ENCODE results near the gene DSCAML1.
A peak's percentile ranks its signal among the peaks of the same experiment; 100 is the strongest.

The DSCAML1 gene

DNA sequence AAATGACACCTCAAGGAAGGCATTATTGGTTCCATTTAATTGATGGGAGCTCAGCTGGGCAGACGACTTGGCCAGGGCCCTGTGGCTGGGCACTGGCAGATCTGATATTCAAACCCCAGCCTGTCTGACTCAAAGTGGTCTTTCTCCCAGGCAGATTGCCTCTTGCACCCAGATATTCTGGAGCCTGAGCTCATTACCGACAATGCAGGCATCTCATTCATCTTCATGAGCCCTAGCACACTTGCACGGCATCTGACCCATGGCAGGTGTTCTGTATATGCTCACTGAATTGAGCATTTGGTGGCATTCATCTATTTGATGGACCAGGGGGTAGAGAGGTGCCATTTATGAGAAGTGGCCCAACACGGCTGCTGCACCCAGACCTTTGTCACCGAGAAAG lies 193.1 kb downstream of the DSCAML1 start:
- DNase-seq, result no peak

GRCh38 chr11:117601006-117601708 lies 195.9 kb downstream of the DSCAML1 start:
- no peak for DNase-seq

DNA sequence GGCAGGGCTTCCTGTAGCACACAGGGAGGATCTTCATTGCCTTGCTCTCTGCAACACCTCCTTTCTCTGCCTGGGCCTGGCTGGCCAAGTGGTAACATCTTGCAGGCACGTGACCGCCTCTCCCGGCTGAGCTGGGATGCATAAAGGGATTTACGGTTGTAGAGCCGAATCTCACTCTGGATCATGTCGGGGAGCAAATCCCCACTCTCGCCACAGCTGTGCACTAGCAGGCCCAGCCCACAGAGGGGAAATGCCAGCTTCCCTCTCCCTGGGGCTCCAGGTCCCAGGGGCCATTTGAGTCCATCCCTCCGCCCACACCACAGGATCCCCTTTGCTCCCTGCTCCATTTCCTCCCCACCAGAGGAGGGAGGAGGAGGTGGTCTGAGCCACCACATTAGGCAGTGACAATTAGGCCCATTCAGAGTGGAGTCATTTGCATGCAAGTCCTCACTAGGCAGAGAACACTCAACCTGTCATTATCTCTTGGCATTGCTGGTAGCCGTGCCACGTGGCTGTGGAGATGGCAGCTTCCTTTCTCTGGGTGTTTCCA lies 196.7 kb downstream of the DSCAML1 start:
- no peak for DNase-seq

DNA sequence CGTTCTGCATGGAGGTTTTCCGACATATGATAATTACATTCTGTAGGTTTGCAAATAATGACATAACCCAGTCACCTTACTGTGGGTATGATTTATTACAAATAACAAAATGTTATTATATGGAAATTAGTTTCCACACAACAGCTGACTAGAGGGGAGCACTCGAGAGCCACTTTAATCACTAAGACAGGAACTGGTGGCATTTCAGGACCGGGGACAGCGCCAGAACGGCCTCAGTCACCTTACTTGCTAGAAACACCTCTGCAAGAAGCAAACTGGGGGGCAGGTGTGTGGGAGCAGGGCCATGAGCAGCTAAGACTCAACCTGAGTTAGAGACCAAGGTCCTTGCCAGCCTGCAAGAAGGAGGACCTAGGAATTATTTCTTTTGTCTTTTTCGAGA lies 199.9 kb downstream of the DSCAML1 start:
- peak; percentile 71 for DNase-seq

DNA sequence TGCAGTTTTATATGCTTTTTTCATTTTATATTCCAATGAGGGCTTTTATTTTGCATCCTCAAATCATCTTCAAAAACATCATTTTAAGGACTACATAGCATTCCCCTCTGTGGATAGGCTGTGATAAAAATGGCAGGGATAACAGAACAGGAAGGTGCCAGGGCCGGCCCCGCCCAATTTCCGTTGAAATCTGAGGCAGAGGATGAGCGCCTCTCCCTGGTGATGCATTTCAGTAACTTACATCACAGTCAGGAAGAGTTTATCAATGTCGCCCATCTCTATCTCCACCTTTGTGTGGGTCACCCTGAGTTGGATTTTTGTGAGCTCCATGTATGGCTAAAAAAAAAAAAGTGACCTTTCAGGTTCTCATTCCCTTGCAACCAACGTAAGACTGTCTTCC lies 201.6 kb downstream of the DSCAML1 start:
- no peak for DNase-seq

DNA sequence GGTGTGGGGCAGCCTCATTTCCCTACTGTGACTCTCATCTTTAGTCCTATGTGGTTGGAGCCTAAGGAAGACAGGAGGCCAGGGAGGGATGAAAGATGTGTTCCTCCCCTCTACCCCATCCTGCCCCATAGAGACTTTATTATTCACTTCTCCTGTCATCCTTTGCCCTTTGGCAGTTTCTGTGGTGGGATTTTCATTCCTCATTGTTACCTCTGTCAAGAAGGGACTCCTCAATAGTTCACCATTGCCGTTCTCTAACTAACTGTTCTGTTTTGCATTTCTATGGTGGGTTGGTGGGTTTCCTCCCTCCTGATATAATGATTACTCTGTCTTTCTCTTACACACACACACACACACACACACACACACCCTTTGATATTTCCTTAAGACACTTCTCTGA lies 202.3 kb downstream of the DSCAML1 start:
- no peak for DNase-seq

DNA sequence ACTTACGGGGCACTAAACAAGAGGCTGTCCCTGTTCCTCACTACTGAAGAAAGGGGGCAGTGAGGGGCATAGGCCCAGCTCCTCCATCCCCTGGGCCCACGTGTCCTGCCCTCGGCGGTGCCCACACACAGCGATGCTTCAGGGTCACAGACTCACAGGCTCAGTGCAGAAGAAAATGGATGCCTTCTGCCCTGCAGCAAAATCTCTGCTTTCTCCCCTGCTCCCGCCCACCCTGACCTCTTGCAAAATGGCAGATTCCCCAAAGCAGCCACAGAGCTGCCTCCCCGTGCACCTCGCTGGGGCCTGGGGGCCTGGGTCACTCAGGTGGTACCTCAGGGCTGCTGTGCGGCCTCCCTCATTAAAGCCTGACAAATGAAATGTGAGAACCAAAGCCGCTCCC lies 204.0 kb downstream of the DSCAML1 start:
- no peak for DNase-seq

GRCh38 chr11:117591316-117592039 lies 205.5 kb downstream of the DSCAML1 start:
- DNase-seq, result no peak

- DNase-seq, result no peak
Observed at GRCh38 chr11:117589063-117589462, 208.0 kb downstream of the DSCAML1 start.

DNA sequence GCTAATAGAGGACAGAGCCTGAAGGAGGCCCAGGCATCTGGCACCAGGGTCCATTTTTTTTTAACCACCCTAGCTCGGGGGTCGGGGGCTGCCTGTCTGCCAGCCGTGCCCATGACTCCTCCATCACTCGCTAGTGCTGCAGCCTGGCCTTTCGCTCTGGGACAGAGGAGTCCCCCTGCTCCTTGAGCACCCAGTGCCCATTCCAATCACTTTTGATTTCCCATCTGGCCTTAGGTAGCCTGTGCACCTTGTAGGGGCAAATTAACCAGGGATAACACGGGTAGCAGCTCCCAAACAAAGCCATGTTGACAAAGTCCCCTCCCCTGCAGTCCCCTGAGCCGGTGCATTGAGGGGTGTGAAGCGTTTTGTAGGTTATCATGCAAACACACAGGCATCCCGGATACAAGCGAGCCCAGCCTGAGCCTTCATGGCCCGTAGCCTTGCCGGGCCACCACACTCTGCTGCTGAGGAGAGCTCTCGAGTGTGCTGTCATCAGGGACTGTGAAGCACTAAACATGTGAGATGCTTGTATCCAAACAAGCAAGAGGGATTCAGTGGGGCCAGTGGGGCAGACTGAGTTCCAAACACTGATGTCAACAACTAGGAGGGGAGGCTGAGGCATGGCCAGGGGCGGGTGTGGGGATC lies 208.7 kb downstream of the DSCAML1 start:
- DNase-seq, result no peak

DNA sequence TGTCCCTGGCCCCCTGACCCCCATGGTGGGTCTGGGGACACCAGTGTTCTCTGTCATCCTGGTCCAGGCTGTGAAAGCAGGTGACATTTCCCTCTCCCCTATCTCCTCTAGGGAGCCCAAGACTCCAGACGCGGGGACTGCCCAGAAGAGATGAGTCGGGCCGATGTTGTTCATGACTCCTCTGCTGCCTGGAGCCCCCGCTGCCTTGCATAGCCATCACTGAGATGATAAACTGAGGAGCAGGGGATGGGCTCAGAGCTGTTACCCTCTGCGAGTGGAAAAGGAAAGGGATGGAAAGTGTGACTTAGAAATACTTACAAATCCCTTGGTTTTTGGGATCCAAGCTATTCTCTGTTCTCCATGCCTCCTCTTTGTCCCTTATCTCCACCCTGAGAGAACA lies 209.6 kb downstream of the DSCAML1 start:
- DNase-seq, result no peak

- no peak for DNase-seq
Observed at GRCh38 chr11:117586392-117586791, 210.6 kb downstream of the DSCAML1 start.

- DNase-seq, result no peak
Observed at GRCh38 chr11:117585631-117586030, 211.4 kb downstream of the DSCAML1 start.

- no peak for DNase-seq
Observed at GRCh38 chr11:117584056-117584830, 212.8 kb downstream of the DSCAML1 start.

DNA sequence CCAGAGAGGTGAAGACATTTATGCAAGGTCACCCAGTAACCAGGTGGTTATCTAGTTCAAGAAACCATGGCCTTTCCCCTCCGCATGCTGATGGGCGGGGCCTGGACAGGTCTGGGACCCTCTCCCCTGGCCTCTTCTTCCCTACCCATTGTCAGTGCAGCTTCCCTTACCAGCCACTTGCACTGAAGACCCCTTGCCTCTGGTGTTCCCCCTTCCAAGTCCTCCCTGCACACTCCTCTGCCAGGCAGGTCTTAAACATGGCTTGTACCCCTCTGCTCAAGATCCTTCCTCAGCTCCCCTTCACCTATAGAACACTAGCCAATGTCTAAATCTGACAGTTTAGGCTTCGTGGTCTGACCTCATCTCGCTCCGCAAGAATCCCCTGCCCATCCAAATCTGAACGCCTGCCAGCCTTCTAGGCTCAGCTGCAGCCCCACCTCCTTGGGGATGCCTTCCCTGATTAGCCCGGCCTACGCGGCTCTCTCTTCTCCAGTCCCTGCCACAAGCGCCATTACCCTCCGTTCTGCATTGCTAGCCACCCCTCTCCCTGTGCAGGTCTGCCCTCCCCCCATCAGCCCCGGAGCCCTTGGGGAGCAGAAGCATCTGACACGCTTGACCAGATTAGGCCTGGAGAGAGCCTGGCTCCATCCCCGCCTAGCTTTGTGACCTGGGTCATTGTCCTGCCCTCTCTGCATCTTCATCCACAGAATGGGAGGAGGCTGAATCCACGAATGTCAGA lies 213.8 kb downstream of the DSCAML1 start:
- DNase-seq, result no peak

DNA sequence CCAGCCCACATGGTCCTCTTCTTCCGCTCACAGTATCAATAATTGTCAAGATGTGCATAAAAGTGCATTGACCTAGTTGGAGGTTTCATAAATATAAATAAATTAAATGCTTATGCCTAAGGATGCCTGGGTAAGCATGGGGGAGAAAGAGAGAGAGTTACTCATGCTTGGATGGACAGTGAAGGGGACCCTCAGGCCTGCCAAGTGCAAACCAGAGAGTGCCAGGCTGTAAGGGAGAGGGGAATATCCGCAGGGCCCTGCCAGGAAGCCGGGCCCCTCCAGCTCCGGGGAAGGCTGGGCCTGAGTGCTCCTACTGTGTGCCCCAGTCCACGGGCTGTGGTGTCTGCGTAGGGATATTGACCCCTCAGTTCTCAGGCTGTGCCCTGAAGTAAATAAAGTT lies 214.6 kb downstream of the DSCAML1 start:
- DNase-seq, result no peak

DNA sequence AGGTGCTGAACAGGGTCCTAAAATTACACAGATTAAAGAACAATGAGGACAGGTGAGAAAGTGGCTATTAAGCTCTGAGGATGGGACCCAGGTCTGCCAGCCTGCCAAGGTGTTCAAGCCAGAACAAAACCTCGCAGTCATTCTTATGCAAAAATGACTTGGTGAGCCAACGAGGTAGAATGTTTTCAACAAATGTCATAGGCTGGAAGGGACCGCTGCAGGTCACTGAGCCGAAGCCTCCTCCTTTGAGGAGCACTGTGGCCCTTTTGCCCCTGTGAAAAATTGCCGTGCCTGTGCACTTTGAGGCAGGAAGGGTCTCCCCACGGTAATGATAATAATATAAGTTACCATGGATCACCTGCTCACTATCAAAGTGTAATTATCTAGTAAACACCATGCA lies 216.2 kb downstream of the DSCAML1 start:
- no peak for DNase-seq

GRCh38 chr11:117579161-117579560 lies 217.9 kb downstream of the DSCAML1 start:
- DNase-seq, result no peak

GRCh38 chr11:117575856-117576255 lies 221.2 kb downstream of the DSCAML1 start:
- DNase-seq, result no peak

DNA sequence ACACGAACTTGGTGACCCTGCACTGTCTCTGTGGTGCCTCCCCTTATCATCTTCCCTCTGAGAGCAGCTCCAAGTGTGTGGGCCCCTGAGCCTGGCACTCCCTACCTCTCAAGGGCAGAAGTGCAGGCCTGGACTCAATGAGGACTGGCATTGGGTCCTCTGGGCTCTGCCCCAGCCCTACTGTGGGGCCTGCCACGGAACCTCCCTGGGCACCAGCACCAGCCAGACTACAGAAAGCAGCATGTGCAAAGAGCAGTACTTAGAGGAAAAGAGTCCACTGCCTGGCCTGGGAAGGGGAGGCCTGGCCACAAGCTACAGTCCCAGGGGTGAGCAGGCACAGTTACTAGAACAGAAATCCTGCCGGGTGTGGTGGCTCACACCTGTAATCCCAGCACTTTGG lies 222.5 kb downstream of the DSCAML1 start:
- DNase-seq, result no peak

DNA sequence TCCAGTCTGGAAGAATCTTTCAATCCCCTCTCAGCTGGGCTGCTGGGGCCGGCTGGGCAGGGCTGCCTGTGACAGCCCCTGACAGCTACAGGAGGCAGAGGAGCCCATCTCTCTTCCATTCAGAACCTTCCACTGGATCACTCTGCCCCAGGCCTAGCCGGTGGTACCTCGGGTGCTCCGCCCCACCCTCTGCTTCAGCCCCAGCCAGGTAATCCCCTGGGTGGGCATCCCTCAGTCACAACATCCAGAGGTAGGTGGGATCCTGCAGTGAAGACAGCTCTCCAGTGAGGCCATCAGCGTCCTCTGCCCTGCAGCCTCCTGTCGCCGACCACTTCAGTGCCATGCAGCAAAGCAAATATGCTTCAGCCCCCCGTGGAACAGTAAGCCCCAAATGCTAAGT lies 223.7 kb downstream of the DSCAML1 start:
- no peak for DNase-seq

DNA sequence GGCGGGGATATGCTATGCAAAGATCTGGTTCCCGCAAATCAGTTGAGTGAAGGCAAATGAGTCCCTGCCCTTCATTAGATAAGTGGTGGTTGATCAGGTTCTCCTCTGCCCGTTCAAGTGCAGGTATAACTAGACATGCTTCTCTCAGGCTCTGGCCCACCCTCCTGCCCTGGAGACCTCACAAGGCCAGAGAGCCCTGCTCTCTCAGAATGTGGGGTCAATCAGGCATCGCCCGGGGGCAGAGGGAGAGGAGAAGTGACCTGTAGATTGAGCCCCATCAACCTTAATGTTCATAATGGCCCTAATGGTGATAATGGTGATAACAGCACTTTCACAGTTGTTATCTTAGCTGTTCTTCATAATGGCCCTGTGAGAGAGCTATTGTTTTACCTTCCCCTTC lies 224.3 kb downstream of the DSCAML1 start:
- DNase-seq, result no peak
